Brain pericyte (primary cell): ENCODE data around the gene FAM177B.
"Not testable (repeated sequence)": the region's sequence is repeated elsewhere in the genome, so short reads cannot be mapped to it uniquely, and the experiment has no call there.

Experiments used
- DNase-seq: peaks from one replicate; pipeline ENCODE4 v3.0.0-alpha.2; 2012; ENCODE audit warnings: low read depth, low spot score

The FAM177B gene

GRCh38 chr1:222739929-222740328 is 2.9 kb downstream of the FAM177B start:
- DNase-seq: no peak

DNA sequence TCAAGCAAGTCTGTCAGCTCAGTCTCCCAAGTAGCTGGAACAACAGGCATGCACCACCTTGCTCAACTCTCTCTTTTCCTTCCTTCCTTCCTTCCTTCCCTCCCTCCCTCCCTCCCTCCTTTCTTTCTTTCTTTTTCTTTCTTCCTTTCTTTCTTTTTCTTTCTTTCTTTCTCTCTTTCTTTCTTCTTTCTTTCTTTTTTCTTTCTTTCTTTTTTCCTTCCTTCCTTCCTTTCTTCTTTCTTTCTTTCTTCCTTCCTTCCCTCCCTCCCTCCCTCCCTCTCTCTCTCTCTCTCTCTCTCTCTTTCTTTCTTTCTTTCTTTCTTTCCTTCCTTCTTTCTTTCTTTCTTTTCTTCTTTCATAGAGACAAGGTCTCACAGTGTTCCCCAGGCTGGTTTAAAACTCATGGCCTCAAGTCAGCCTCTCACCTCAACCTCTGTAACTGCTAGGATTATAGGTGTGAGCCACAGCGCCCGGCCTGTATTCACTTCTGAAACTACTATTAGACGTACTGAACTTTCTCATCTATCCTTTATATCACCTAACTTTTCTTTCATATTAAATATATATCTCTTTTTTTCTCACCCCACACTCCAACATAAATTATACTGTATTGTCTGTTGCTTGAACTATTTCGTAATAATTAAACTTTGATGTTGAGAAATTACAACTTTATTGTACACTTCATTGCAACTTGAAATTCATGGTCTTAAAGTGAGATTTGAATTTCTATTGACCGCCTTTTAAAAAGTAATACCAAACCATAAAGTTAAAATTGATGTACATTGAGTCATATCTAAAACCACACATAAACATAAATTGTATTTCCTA is 4.8 kb downstream of the FAM177B start:
- not testable (repeated sequence) for DNase-seq

DNA sequence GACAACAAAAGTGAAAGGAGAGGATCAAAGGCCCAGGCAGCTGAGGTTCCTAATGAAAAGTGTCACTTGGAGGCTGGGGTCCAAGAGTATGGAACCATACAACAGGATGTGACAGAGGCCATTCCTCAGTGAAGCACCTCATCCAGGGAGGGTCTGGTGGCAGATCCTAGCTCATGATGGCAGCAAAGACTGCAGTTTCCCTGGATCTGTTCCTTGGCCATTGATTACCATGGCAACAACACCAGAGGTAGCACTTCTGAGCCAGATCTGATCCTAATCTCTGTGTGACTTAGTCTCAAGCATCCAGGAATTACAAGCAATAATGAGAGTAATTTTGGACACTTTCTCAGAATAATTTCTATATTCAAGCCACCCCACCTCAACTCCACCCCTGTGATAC is 12.9 kb downstream of the FAM177B start:
- DNase-seq: no peak

DNA sequence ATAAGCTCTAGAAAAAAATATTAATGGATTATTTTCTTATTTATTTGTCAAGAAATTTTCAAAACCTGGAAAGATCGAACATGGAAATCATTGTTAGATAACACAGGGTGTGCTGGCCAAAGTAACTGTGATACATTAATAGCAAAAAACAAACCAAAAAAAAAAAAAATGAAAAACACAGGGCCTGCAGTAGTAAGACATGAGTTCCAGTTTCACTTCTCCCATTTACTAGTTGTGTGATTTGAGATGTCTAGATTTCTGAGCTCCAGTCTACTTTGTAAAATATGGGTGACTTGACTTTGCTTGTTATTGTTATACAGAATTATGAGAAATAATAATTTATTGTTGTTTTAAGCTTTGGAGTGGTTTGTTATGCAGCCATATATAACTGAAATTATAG is 13.6 kb downstream of the FAM177B start:
- no peak for DNase-seq

- DNase-seq: no peak
These were observed 14.3 kb downstream of the FAM177B start for GRCh38 chr1:222751255-222751654.

DNA sequence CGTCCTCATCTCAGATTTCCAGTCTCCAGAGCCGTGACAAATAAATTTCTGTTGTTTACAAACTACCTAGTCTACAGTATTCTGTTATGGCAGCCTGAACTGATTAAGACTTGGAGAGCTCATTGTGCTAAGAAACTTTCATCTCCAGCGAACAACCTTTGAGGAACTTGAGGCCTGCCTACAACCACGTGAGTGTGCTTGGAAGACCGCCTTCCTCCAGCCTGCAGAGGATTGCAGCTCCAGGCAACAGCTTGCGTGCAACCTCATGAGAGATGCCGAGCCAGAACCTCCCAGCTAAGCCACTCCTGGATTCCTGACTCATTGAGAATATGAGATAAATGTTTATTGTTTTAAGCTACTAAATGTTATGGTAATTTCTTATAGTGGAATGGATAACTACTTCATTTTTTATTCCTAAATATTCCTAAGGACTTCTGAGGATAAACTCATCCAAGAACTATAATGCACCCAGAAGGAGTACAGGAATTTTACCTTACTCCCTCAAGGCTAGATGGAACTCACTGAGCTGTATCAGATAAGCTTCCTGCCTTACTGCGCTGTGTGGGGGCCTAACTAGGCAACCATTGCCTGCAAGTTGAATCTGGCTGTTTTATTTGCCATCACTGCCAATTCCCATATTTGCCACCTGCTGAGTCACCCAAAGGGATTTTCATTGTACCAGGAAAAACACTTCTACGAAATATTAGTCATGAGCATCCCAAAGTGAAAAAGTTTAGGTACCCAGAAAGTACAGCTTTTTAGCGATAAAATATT is 17.6 kb downstream of the FAM177B start:
- DNase-seq: peak; percentile 32

GRCh38 chr1:222757646-222758268 is 20.8 kb downstream of the FAM177B start:
- no peak for DNase-seq

GRCh38 chr1:222759451-222760035 is 22.5 kb downstream of the FAM177B start:
- no peak for DNase-seq

DNA sequence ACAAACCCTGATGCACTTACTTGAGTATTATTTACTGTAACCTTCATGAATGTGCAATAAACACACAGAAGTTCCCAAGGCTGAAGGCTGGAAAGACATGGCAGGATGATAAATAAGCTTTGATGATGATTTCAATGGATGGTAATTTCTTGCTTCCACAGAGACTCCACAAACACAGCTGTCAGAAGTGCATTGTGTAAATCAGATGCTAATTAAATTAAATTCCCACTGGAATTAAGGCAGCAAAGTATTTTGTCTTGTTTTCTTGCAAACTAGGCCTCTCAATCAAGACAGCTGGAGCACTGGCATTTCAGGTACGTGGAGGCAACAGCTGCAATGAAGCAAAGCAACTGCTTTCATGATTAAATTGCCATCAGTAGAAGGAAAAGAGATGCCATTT is 24.1 kb downstream of the FAM177B start:
- DNase-seq: no peak

GRCh38 chr1:222762178-222762577 is 25.2 kb downstream of the FAM177B start:
- DNase-seq: not testable (repeated sequence)

DNA sequence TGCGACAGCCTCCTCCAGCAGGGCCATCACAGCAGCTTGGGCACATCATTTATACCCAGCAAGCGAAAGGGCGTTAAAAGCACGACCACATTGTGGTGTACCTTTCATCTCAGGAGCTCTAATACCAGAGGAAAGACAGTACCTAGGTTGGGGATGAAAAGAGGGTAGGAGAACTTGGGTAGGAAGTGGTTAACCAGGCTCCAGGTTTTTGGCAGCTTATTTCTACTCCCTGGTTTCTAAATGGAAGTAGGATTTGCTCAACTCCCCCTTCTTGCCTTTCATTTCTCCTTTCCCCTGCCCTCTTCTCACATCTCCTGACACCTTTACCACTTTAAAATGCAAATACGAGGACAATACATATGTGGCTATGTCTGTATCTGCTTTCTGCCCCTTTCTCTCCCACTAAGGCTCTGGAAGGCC is 30.2 kb downstream of the FAM177B start:
- DNase-seq: no peak

DNA sequence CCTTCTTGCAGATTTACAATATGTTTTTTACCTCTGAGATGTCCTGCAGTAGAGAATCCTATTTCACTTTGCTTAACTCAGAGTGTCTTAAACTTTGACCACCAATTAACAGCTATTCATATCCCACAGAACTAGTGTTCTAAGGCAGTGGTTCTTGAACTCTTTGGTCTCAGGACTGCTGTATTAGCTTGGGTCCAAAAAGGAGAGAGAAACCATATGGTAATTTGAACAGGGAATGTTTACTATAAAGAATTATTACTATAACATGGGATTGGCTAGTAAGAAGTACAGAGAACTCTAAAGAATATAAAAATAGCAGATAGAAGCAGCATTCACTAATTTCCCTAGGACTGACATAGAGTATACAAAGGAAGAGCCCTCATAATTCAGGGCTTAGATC is 31.6 kb downstream of the FAM177B start:
- DNase-seq: no peak

DNA sequence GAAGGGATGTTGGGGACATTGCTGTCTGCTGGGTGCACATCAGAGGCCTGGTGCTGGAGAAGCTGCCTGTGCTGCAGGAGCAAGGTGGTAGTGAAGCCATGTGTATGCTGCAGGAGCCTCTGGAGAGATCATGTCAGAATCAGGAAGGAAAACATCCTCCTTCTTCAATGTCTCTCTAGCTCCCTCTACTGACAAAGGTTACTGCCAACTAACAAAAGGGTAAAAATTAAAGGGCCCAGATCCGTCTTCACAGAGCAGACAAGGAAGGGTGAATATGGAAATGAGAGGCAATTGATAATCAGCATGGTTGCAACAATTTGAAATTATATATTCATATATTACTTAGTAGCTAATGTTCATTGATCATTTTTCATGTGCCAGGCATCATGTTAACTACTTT is 32.2 kb downstream of the FAM177B start:
- DNase-seq: no peak

DNA sequence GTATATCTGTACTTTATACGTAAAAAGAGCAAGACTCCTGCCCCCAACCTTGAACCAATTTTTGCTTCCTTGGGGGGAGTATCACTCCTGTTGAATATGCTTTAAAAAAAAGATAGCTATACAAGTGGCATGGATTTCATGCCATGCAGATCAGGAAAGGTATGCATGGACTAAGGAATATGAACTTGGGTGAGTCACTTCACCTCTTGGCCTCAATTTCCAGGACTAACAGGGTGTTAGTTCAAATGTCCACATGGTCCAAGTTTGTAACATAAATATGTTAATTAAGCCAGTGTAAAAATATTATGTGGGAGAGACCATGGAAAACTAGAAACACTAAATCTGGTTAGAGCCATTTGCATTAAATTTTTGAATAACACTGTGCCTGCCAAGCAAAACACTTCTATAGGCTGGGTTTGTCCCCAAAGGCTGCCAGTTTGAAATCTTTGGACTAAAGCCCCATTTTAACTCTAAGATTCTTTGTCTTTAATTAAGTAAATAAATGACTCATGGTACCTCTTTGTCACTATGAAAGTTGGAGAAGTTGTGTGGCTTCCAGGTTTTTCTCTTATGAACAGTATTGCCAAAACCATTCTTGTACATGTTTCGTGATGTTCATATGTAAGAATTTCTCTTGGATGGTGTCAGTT is 33.1 kb downstream of the FAM177B start:
- DNase-seq: no peak

DNA sequence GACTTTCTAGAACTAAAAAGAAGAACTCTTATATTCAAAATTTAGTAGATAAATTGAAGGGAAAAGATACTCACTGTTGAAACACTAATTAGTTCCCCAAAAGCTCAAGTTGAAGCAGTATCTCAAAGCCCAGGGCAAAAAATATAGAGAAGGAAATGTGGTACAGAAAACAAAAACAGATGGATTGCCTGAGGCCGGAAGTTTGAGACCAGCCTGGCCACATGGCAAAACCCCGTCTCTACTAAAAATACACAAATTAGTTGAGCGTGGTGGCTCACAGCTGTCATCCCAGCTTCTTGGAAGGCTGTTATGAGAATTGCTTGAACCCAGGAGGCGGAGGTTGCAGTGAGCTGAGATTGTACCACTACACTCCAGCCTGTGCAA is 36.0 kb downstream of the FAM177B start:
- no peak for DNase-seq

DNA sequence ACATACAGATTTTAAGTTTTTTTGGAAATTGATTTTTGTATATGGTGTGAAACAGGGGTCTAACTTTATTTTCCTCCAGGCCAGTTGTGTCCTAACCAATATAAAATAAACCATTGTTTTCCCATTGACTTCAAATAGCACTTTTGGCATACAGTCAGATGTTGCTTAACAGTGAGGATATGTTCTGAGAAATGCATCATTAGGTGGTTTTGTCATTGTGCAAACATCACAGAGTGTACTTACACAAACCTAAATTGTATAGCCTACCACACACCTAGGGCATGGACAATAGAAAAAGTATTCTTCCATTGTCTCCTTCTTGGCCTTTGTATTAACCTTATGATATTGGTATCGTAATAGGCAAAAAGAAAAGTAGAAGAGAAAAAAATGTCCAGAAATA is 40.5 kb downstream of the FAM177B start:
- no peak for DNase-seq

DNA sequence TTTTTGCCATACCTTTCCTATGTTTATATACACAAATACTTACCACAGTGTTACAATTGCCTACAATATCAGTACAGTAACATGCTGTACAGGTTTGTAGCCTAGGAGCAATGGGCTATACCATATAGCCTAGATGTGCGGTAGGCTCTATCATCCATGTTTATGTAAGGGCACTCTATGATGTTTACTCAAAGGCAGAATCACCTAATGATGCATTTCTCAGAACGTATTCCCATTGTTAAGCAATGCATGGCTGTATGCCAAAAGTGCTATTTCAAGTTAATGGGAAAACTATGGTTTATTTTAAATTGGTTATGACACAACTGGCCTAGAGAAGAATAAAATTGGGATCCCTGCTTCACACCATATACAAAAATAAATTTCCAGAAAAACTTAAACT is 41.0 kb downstream of the FAM177B start:
- no peak for DNase-seq

DNA sequence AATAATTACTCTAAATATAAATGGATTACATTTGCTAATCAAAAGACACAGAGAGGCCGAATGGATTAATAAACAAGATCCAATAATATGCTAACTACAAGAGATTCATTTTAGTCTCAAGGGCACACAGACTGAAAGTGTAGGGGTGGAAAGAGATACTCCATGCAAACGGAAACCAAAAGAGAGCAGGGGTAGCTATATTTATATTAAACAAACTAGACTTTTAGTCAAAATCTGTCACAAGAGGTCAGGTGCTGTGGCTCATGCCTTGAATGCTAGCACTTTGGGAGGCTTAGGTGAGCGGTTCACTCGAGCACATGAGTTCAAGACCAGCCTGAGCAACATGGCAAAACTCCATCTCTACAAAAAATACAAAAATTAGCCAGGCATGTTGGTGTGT is 44.2 kb downstream of the FAM177B start:
- DNase-seq: no peak

DNA sequence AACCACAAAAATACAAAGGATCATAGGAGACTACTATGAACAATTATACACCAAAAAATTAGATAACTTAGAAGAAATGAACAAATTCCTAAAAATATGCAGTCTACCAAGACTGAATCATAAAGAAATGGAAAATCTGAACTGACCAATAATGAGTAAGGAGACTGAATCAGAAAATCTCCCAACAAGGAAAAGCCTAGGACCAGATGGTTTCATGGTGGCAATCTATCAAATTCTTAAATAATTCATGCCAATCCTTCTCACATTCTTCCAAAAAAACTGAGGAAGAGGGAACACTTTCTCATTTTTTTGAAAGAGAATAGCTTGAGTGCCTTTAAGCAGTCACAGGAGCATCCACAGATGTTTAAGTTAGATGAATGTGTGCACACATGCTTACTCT is 46.0 kb downstream of the FAM177B start:
- no peak for DNase-seq

GRCh38 chr1:222784371-222784770 is 47.4 kb downstream of the FAM177B start:
- no peak for DNase-seq

DNA sequence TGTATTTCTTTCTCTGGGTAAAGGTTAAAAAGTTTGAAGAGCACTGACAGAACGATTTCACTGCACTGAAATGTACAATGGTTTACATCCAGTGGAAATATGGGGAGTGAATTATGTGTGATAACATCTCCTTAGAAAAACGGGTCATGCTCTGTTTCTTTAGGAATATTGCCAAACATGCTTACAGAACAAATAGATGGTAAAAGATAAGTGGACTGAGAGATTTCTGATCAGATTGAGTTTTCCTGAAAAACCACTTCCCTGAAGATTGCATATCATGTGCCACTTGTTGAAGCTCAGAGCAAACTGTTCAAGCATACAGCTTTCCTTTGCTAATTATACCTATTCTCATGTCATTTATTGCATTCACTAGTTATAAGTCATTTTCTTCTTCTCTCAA is 47.9 kb downstream of the FAM177B start:
- no peak for DNase-seq

DNA sequence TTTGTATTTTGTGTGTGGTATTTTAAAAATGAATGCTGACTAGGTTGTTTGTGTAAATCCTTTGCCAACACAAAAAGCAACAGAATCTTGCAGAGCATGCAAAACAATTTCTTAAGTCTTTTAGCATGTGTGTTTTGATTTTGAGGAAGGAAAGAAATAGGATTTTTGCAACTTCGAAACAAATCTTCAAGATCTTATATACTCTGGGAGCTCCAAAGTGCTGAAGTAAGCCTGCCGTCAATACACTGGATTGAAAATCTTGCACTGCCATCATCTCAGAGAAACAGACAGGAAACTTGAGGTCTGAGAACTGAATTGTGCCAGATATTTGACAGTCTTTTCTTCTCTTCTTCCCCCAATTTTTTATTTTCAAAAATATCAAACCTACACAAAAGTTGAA is 48.5 kb downstream of the FAM177B start:
- no peak for DNase-seq
